GM12865 (cell line): Measurements from ENCODE around the gene MSANTD3.
"Not testable (repeated sequence)": the region's sequence is repeated elsewhere in the genome, so short reads cannot be mapped to it uniquely, and the experiment has no call there.

Experiments used
- DNase-seq: peaks from one replicate; pipeline ENCODE4 v3.0.0; 2010; ENCODE audit warnings: low read depth
- H3K4me3 ChIP-seq: 2 replicates; pipeline ENCODE4 v1.5.1; 2011; ENCODE audit warnings: mild to moderate bottlenecking, low read depth, low read length, control low read depth
- TF ChIP-seq, protein P1 (sequence below): IDR thresholded peaks from 2 replicates; pipeline ENCODE4 v1.5.1; 2011; ENCODE audit warnings: low read length, control low read depth, low read depth, inconsistent platforms; ENCODE audit not compliant: insufficient read depth; ENCODE audit errors: missing control alignments

MSANTD3 gene

DNA sequence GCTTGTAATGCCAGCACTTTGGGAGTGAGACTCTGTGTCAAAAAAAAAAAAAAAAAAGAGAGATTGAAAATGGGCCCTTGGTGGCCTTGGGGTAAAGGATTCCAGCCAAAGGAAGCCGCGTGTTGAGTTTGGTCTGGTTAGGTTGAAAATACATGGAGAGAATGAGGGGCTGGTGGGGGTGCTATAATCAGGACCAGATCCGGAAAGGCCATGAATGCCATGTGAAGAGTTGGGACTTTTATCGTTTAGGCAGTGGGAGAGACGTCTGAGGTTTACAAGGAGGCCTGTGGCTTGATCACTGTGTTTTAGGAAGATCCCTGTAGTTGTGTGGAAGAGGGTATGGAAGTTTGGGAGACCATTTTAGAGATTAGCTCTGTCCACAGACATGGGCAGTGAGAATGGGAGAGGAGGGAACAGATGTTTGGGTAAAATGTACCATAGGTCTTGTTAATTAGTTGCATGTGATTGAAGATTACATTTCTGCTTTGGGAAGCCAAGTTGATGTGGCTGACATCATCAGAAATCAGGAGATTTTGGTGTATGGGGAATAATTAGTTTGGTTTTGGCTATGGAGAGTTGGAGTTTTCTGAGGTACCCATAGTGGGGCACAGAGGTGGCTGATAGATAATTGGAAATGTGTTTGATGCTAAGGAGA lies 3.5 kb downstream of the MSANTD3 start:
- TF ChIP-seq, protein P1, sequence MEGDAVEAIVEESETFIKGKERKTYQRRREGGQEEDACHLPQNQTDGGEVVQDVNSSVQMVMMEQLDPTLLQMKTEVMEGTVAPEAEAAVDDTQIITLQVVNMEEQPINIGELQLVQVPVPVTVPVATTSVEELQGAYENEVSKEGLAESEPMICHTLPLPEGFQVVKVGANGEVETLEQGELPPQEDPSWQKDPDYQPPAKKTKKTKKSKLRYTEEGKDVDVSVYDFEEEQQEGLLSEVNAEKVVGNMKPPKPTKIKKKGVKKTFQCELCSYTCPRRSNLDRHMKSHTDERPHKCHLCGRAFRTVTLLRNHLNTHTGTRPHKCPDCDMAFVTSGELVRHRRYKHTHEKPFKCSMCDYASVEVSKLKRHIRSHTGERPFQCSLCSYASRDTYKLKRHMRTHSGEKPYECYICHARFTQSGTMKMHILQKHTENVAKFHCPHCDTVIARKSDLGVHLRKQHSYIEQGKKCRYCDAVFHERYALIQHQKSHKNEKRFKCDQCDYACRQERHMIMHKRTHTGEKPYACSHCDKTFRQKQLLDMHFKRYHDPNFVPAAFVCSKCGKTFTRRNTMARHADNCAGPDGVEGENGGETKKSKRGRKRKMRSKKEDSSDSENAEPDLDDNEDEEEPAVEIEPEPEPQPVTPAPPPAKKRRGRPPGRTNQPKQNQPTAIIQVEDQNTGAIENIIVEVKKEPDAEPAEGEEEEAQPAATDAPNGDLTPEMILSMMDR, result no peak
- no peak overlapping the region for H3K4me3 ChIP-seq
- no peak for DNase-seq

DNA sequence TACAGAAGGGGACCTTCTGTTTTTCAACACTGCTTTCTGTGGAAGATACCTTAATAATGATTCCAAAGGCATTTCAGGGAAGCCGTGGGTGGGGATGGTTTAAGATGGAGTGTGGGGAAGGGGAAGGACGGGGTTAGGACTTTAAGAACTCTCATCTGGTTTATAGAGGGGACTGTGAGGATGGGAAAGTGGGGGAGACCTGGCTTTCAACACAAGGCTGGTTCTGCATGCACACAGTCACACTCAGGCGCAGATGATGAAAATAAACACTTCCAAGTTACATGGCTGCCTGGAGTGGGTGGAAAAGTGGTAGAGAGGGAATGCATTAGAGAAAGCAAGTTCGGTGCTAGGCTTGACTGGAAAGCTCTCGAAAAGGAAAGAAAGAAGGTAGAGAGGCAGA lies 4.9 kb downstream of the MSANTD3 start:
- no peak for DNase-seq
- TF ChIP-seq, protein P1, result no peak
- H3K4me3 ChIP-seq, result no peak overlapping the region

DNA sequence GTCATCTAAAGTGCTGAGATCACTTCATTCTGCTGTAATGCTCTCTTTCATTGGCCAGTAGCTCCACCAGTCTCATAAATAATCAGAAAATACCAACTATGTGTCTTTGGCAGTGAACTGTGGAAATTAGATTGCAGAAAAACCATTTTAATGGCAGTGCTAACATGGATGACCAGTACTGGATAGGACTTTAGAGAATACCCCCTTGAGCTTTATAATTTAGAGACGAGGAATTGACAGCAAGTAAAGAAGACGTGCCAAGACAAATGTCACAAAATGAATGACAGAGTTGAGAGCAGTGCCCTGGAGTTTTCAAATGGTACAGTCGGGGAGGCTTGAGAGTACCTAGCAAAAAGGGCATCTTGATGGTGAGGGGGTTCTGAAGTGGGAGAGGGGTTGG lies 5.8 kb downstream of the MSANTD3 start:
- no peak overlapping the region for H3K4me3 ChIP-seq
- TF ChIP-seq, protein P1, result no peak
- no peak for DNase-seq

DNA sequence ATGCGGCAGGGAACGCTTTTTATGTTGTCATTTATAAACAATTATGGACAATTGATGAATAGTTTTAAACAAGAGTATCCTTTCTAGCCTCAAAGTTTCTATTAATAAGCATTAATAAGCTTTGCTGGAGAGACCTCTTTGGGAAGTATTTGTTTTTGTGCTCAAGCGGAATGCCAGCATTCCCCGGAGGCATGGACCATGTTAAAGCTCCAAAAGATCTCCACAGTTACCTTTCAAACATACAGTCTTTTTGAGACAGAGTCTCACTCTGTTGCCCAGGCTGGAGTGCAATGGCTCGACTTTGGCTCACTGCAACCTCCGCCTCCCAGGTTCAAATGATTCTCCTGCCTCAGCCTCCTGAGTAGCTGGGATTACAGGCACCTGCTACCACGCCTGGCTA lies 9.6 kb downstream of the MSANTD3 start:
- H3K4me3 ChIP-seq, result no peak overlapping the region
- DNase-seq, result no peak
- TF ChIP-seq, protein P1, result no peak

DNA sequence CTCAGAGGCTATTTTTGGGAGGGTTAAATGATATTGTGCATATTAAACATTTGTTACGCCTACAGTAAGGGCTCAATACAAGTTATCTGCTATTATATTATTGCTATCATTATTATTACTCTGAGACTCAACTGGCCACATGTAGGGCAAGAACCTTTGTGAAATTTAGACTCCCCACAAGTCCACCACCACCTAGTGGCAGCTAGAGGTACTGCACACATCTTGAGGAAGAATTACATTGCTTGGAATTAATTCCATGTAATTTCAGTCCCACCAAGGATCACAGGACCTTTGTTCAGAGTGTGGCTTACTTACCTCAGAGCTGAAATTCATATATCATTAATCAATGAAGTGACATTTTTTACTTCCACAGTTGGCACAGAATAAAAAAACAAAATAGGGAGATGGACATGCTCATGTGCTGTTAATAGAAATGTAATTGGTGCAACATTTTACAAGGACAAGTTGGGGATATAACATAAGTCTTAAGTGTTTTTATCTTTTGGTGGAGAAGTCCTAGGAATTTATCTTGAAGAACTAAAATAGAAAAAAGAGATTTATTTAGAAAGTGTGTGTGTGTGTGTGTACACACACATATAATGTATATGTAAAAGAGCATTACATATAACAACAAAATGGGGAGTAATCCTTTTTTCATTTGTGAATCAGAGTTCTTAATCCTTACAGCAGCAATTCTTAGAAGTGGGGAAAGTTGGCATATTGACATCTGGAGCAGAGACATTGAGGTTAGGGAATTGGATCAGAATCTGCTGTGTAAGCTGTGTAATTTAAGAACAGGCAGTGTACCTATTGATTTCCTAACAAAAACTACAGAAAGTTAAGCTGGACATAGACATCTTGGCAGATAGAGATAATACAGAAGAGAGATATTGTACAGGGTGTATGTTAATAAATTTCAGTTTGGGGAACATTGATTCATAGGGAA lies 11.2 kb downstream of the MSANTD3 start:
- DNase-seq, result peak; percentile 74
- no peak overlapping the region for H3K4me3 ChIP-seq
- TF ChIP-seq, protein P1, result peak; percentile 93

DNA sequence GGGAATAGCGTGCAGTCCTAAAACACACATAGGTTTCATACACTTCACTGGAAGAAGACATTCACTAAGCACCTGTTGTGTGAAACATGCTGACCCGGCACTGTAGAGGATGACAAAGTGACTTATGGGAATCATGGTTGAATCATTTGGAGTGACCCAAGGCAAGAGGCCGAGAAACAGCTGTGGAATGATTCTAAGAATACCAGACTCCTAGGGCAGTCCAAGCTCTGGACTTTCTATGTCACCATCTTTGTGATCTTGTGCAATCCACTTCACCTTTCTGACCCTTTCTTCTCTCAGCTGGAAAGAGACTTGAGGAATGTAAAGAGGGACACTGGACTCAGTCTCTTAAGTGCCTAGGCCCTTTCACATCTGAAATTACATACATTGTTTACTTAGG lies 13.1 kb downstream of the MSANTD3 start:
- TF ChIP-seq, protein P1, result no peak
- DNase-seq, result no peak
- H3K4me3 ChIP-seq, result no peak overlapping the region

DNA sequence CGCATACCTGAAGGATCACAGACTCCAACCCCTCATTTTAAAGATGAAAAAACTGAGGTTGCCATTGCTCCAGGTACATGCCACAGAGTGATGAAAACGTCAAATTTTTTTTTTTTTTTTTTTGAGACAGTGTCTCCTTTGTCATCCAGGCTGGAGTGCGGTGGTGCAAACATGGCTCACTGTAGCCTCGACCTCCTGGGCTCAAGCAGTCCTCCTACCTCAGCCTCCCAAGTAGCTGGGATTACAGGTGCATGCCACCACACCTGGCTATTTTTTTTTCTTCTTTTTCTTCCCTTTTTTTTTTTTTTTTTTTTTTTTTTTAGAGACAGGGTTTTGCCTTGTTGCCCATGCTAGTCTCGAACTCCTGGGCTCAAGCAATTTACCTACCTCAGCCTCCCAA lies 13.5 kb downstream of the MSANTD3 start:
- H3K4me3 ChIP-seq, DNase-seq: not testable (repeated sequence)
